Omental fat pad (tissue), 4 donors: ENCODE data around the gene ZNF511. TPM values are rescaled to one million over a fixed set of nuclear protein-coding genes. Genes with fewer than 3 reads are reported as not detected.

Source experiments
- ATAC-seq: fragments of 150-250 bp; one replicate; pipeline ENCODE4 v1.9.1; 2016; ENCODE audit warnings: mild to moderate bottlenecking, moderate library complexity; ENCODE audit not compliant: low FRiP score
- DNase-seq: peaks from one replicate; pipeline ENCODE4 v3.0.0-alpha.2; 2019; ENCODE audit warnings: low spot score
- total RNA-seq, 4 donors: library from RNA; depleted of rRNA; stranded (reverse); fragments of >200 nt; gene quantifications; one replicate each; pipeline ENCODE4 v1.1.0, GENCODE V29; 2016
- TF ChIP-seq, protein P1 (sequence below), 3 donors: fragments of 450-650 bp; IDR thresholded peaks; one replicate each; pipeline ENCODE4 v1.5.1; 2016 to 2017; ENCODE audit warnings: antibody characterized with exemption in 3 of 3, mild to moderate bottlenecking in 3 of 3, moderate library complexity in 2 of 3

Gene ZNF511, protein sequence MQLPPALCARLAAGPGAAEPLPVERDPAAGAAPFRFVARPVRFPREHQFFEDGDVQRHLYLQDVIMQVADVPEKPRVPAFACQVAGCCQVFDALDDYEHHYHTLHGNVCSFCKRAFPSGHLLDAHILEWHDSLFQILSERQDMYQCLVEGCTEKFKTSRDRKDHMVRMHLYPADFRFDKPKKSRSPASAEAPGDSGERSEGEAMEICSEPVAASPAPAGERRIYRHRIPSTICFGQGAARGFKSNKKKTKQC
- 10 to 100 TPM; 19.3 to 40.2 (median 23.3) TPM for total RNA-seq

DNA sequence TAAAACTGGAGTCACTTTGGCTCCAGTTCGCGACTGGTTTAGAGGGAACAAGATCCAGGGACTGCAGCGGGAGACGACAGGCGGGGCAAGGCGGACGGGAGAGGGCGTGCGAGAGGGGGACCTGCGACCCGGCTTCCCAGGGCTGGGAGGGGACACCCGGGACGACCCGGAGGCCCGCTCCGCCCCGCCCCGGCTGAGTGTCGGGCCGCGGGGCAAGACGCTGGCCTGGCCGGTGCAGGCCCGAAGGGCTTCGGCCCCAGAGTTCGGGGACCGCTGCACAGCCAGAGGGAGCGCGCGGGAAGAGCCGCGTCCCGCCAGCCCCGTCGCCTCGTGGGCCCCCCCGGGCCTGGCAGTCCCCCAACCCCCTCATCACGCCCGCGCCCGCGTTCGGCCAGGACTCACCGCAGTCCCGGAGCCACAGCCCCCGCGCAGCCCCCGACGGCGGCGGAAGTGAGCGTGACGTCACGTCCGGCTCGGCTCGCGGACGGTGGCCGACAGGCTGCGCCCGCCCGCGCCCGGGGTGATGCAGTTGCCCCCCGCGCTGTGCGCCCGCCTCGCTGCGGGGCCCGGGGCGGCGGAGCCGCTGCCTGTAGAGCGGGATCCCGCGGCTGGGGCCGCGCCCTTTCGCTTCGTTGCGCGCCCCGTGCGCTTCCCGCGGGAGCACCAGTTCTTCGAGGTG lies at the start of gene ZNF511, which contains the start of gene TUBGCP2:
Gene ZNF511 (plus strand): TSS at position 494 of the 679 bp plus-strand sequence. CDS start 30 bp downstream, at position 524.
Gene TUBGCP2 (minus strand): TSS at position 452 of the 679 bp plus-strand sequence. CDS start 5,931 bp downstream, outside the sequence.
- TF ChIP-seq, protein P1, sequence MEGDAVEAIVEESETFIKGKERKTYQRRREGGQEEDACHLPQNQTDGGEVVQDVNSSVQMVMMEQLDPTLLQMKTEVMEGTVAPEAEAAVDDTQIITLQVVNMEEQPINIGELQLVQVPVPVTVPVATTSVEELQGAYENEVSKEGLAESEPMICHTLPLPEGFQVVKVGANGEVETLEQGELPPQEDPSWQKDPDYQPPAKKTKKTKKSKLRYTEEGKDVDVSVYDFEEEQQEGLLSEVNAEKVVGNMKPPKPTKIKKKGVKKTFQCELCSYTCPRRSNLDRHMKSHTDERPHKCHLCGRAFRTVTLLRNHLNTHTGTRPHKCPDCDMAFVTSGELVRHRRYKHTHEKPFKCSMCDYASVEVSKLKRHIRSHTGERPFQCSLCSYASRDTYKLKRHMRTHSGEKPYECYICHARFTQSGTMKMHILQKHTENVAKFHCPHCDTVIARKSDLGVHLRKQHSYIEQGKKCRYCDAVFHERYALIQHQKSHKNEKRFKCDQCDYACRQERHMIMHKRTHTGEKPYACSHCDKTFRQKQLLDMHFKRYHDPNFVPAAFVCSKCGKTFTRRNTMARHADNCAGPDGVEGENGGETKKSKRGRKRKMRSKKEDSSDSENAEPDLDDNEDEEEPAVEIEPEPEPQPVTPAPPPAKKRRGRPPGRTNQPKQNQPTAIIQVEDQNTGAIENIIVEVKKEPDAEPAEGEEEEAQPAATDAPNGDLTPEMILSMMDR (IDR thresholded peaks at IDR 0.05) = no peak
- ATAC-seq = peak; percentile 87
- peak; percentile 70 for DNase-seq

DNA sequence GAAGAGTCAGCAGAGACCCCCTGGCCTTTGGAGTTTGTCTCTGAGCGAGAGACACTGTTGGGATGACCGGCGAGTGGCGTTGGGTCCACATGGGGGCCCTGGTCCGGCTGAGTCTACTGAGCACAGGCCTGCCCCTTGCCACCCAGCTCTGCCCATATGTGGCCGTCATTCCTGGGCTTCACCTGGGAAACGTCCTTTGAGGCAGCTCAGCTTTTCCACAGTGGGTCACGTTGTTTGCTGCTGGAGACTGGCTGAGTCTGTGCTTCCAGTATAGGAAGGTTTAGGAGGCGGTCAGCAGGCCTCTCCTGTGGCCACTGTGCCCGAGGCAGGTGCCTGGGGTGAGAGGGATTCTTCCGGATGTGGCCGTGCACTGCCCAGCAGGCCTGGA lies 49.1 kb upstream of the ZNF511 start:
- no peak for ATAC-seq
- no peak for DNase-seq
- TF ChIP-seq, protein P1 (IDR thresholded peaks at IDR 0.05) = no peak

DNA sequence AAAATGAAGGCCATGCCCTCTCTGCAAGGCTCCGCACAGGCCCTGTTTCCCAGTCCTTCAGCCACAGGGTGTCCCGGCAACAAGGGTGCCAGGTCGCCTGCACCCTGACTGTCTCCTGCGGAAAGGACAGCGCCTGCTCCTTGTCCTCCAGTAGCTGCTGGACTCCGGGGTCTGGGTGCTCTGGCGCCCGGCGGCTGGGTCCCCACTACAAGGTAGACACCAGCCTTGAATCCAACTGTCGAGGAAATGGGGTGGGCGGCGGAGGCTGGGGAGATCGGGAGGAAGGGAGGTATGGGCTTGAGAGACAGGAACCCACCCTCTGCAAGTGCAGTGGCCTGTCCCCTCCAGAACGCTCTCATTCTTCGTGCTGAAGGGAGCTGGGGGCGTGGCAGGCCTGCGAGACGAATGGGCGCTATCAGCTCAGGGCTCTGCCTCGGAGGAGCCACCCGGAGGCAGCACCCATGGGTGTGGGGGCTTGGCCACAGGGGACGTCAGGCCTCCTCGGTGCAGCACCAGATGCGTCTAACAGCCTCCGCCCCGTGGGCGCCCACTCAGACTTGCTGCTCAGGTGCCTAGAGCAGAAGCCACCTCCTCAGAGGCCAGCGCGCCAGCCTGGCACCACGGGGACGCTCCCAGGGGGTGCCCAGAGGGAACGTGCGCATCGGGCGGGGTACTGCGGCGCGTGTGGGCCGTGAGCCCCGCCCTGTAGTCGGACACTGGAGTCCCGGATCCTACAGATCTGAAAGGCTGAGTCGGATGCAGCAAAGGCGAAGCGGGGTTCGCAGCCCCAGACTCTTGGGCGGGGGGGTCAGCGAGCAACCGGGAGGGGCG lies 47.6 kb upstream of the ZNF511 start:
- DNase-seq = no peak
- ATAC-seq = peak; percentile 45
- TF ChIP-seq, protein P1 (IDR thresholded peaks at IDR 0.05) = no peak

DNA sequence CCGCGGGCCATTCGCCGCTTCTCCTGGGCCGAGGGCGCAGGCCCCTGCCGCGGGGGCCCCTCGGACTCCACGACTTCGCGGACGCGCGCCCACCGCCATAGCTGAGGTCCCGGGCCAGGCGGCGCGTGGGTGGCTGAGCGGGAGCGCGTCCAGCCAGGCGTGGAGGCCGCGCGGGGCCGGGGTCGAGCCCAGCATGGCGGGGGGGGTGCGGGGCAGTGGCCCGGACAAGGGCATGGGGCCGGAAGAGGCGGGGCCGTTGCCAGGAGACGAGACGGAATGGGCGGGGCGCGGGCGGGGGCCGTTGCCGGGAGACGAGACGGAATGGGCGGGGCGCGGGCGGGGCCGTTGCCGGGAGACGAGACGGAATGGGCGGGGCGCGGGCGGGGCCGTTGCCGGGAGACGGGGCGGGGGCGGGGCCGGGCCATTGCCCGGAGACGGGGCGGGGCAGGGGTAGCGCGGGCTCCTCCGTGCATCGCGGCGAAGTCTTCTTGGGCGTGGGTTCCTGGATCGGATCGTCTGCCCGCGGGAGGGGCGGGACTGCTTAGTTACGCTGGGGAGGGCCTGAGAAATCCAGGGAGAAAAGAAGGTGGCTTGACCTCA lies 46.9 kb upstream of the ZNF511 start:
- TF ChIP-seq, protein P1 (IDR thresholded peaks at IDR 0.05) = no peak
- DNase-seq (peak; percentile 67), ATAC-seq (peak; percentile 71)

DNA sequence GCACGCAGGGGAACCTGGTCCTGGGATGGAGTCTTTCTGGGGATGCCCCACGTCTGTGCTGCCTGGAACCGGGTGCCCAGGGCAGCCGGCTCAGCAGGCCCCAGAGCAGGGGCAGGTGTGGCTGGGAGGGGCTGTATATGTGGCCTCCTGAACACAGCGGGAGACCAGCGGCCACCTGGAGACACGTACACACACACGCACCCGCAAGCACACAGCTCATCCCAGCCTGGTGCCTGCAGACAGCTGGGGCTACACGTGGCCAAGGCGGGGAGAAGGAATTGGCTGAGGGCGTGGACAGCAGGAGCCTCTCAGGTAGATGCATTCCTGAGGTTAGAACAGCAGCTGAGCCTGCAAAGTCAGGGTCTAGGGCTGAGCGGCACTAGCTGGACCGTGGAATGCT lies 46.0 kb upstream of the ZNF511 start:
- DNase-seq = no peak
- ATAC-seq = no peak
- TF ChIP-seq, protein P1 (IDR thresholded peaks at IDR 0.05) = no peak

DNA sequence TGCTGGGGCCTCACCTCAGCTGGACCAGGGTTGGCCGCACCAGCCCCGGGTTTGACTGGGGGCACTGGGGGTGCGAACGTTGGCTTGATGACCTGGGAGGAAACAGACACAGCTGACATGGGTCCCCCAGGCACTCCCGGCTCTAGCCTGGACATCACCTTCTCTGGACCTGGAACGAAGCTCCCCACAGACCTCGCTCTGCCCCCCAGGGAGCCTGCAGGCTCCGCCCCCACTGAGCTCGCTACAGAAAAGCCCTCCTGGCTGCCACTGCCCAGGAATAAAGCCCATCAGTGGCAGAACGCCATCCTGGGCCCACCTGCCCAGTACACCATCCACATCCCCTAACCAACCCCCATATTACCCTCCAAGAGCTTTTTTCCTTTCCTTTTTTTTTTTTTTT lies 45.0 kb upstream of the ZNF511 start:
- TF ChIP-seq, protein P1 (IDR thresholded peaks at IDR 0.05) = no peak
- DNase-seq (no peak), ATAC-seq (no peak)
